H1 (cell line): ENCODE measurements around the gene SUOX. TPM values are rescaled to one million over a fixed set of nuclear protein-coding genes. Genes with fewer than 3 reads are reported as not detected.

Experiments used
- CTCF ChIA-PET: fragments of 300-600 bp; sonication (Branson Sonifier 250); formaldehyde crosslinking; loops from one replicate; lab custom pipeline; 2021; ENCODE audit not compliant: partially characterized antibody; lab: Charles Lee
- POLR2A ChIA-PET: fragments of 300-600 bp; sonication (Branson Sonifier 250); formaldehyde crosslinking; loops from one replicate; lab custom pipeline; 2021; ENCODE audit warnings: inconsistent platforms; ENCODE audit not compliant: partially characterized antibody; lab: Charles Lee
- DNase-seq, 2 experiments: peaks; one replicate each; pipeline versions ENCODE4 v3.0.0 to v3.0.0-alpha.2; 2010 to 2022; ENCODE audit warnings: low spot score in 2 of 2, low read depth in 1 of 2, mixed read lengths in 1 of 2
- FAIRE-seq: peaks from 2 replicates; lab custom pipeline; 2011; peaks lifted over from hg19 to GRCh38; lab: Jason Lieb, UNC
- H2AFZ ChIP-seq: 2 replicates; pipeline ENCODE4 v1.8.1; 2012; ENCODE audit warnings: low read length, inconsistent platforms
- H2AK5ac ChIP-seq: 2 replicates; pipeline ENCODE4 v1.6.1; 2013; ENCODE audit warnings: low read depth, low read length
- H2BK120ac ChIP-seq: replicated peaks from 2 replicates; pipeline ENCODE3; 2013; ENCODE audit warnings: low read depth, low read length, inconsistent platforms
- H2BK12ac ChIP-seq: 2 replicates; pipeline ENCODE4 v1.6.1; 2013; ENCODE audit warnings: low read depth, low read length
- H2BK15ac ChIP-seq: 2 replicates; pipeline ENCODE4 v1.6.1; 2013; ENCODE audit warnings: low read length
- H2BK20ac ChIP-seq: 2 replicates; pipeline ENCODE4 v1.6.1; 2013; ENCODE audit warnings: low read length
- H2BK5ac ChIP-seq: 2 replicates; pipeline ENCODE4 v1.6.1; 2013; ENCODE audit warnings: low read depth, low read length
- H3K14ac ChIP-seq: 2 replicates; pipeline ENCODE4 v1.6.1; 2013; ENCODE audit warnings: inconsistent platforms; ENCODE audit not compliant: insufficient read length
- H3K18ac ChIP-seq: 2 replicates; pipeline ENCODE4 v1.6.1; 2013; ENCODE audit warnings: low read length; ENCODE audit errors: extremely low read depth
- H3K23ac ChIP-seq: 2 replicates; pipeline ENCODE4 v1.6.1; 2013; ENCODE audit warnings: inconsistent platforms; ENCODE audit not compliant: insufficient read length
- H3K23me2 ChIP-seq: 2 replicates; pipeline ENCODE4 v1.6.1; 2013; ENCODE audit warnings: low read depth, low read length
- H3K27ac ChIP-seq: 2 replicates; pipeline ENCODE4 v1.6.1; 2011; ENCODE audit warnings: low read depth, low read length, inconsistent platforms
- H3K27me3 ChIP-seq, 4 experiments: replicated peaks in 1 of 4; 1 replicate in 1 of 4; 2 replicates in 3 of 4; pipeline versions ENCODE4 v1.6.1 to v1.8.1; 2011 to 2013; ENCODE audit warnings: low read length in 3 of 4, mild to moderate bottlenecking in 3 of 4, inconsistent platforms in 2 of 4, mixed read lengths in 2 of 4, moderate library complexity in 1 of 4; ENCODE audit not compliant: control insufficient read depth in 3 of 4, insufficient read depth in 3 of 4; ENCODE audit errors: extremely low read depth in 1 of 4
- H3K36me3 ChIP-seq, 4 experiments: 2 replicates each; pipeline versions ENCODE4 v1.6.1 to v1.8.1; 2011 to 2013; ENCODE audit warnings: mild to moderate bottlenecking in 4 of 4, low read length in 3 of 4, moderate library complexity in 2 of 4, control low read depth in 1 of 4, inconsistent platforms in 1 of 4; ENCODE audit not compliant: insufficient read depth in 4 of 4, control insufficient read depth in 2 of 4
- H3K4ac ChIP-seq: replicated peaks from 2 replicates; pipeline ENCODE3; 2013; ENCODE audit warnings: low read length, low read depth, mixed read lengths, inconsistent platforms; ENCODE audit not compliant: insufficient read length
- H3K4me1 ChIP-seq, 4 experiments: replicated peaks in 1 of 4; 1 replicate in 1 of 4; 2 replicates in 3 of 4; pipeline versions ENCODE4 v1.6.1 to v1.8.1; 2011 to 2013; ENCODE audit warnings: low read length in 3 of 4, inconsistent platforms in 2 of 4, mixed read lengths in 1 of 4; ENCODE audit not compliant: insufficient read depth in 4 of 4, control insufficient read depth in 3 of 4
- H3K4me2 ChIP-seq, 2 experiments: 2 replicates each; pipeline versions ENCODE4 v1.6.1 to v1.8.1; 2011 to 2013; ENCODE audit warnings: low read depth in 2 of 2, low read length in 2 of 2, control low read depth in 1 of 2, inconsistent platforms in 1 of 2, mild to moderate bottlenecking in 1 of 2; ENCODE audit not compliant: insufficient read depth in 1 of 2
- H3K4me3 ChIP-seq, 4 experiments: fragments of 200-600, 300-600 bp in 1 of 4; sonication (generic), shearing (Covaris generic), sonication (Bioruptor Twin) in 1 of 4; 2 replicates each; pipeline versions ENCODE4 v1.5.1 to v1.8.1; 2011 to 2016; ENCODE audit warnings: low read length in 4 of 4, low read depth in 3 of 4, control low read depth in 2 of 4, inconsistent platforms in 2 of 4, mild to moderate bottlenecking in 2 of 4, mixed read lengths in 1 of 4, moderate library complexity in 1 of 4; ENCODE audit not compliant: insufficient read depth in 2 of 4; ENCODE audit errors: extremely low read depth in 1 of 4
- H3K56ac ChIP-seq: replicated peaks from 2 replicates; pipeline ENCODE3; 2013; ENCODE audit warnings: low read depth, mild to moderate bottlenecking, mixed read lengths, low read length, inconsistent platforms; ENCODE audit not compliant: insufficient read length
- H3K79me1 ChIP-seq: 2 replicates; pipeline ENCODE4 v1.6.1; 2013; ENCODE audit warnings: low read depth, low read length, control low read depth
- H3K79me2 ChIP-seq, 2 experiments: 2 replicates each; pipeline versions ENCODE4 v1.6.1 to v1.8.1; 2012 to 2013; ENCODE audit warnings: low read length in 2 of 2, mild to moderate bottlenecking in 2 of 2, inconsistent platforms in 1 of 2; ENCODE audit not compliant: insufficient read depth in 2 of 2, control insufficient read depth in 1 of 2
- H3K9ac ChIP-seq, 4 experiments: replicated peaks in 1 of 4; 1 replicate in 1 of 4; 2 replicates in 3 of 4; pipeline versions ENCODE4 v1.6.1 to v1.8.1; 2011 to 2013; ENCODE audit warnings: low read depth in 3 of 4, low read length in 3 of 4, control low read depth in 2 of 4, mild to moderate bottlenecking in 2 of 4, moderate library complexity in 2 of 4, inconsistent platforms in 1 of 4; ENCODE audit errors: extremely low read depth in 1 of 4
- H3K9me3 ChIP-seq, 2 experiments: 2 replicates each; pipeline versions ENCODE4 v1.6.1 to v1.8.1; 2012 to 2013; ENCODE audit warnings: mild to moderate bottlenecking in 2 of 2, moderate library complexity in 2 of 2, control low read depth in 1 of 2, inconsistent platforms in 1 of 2, low read depth in 1 of 2, low read length in 1 of 2, mixed read lengths in 1 of 2; ENCODE audit not compliant: insufficient read depth in 2 of 2
- H4K20me1 ChIP-seq, 2 experiments: replicated peaks in 1 of 2; 2 replicates each; pipeline versions ENCODE3 to v1.8.1; 2011 to 2013; ENCODE audit warnings: inconsistent platforms in 2 of 2, low read length in 2 of 2, mild to moderate bottlenecking in 1 of 2; ENCODE audit not compliant: insufficient read depth in 2 of 2, control insufficient read depth in 1 of 2
- H4K5ac ChIP-seq: 2 replicates; pipeline ENCODE4 v1.6.1; 2013; ENCODE audit warnings: low read length, low read depth, mixed read lengths, inconsistent platforms; ENCODE audit not compliant: insufficient read length
- H4K8ac ChIP-seq: 2 replicates; pipeline ENCODE4 v1.8.0; 2013; ENCODE audit warnings: mild to moderate bottlenecking, moderate library complexity, low read length, inconsistent platforms; ENCODE audit not compliant: insufficient read depth; ENCODE audit errors: extremely low read depth
- H4K91ac ChIP-seq: replicated peaks from 2 replicates; pipeline ENCODE3; 2013; ENCODE audit warnings: low read length, mixed read lengths, inconsistent platforms; ENCODE audit not compliant: insufficient read length
- CREB1 ChIP-seq: IDR thresholded peaks from 2 replicates; pipeline ENCODE4 v1.6.1; 2012; ENCODE audit warnings: inconsistent platforms
- KDM4A ChIP-seq: IDR thresholded peaks from one replicate; pipeline ENCODE4 v1.7.1; 2012; ENCODE audit warnings: low read depth, mild to moderate bottlenecking, moderate library complexity, low read length, inconsistent platforms; ENCODE audit not compliant: severe bottlenecking
- POLR2A ChIP-seq, 2 experiments: IDR thresholded peaks; 1 replicate in 1 of 2; 2 replicates in 1 of 2; pipeline ENCODE4 v1.6.1; 2011; ENCODE audit warnings: low read depth in 2 of 2, low read length in 2 of 2, mild to moderate bottlenecking in 2 of 2; ENCODE audit errors: control extremely low read depth in 1 of 2
- SIN3A ChIP-seq, 2 experiments: IDR thresholded peaks in 1 of 2; conservative IDR thresholded peaks in 1 of 2; 2 replicates each; pipeline ENCODE4 v1.6.1; 2011 to 2012; ENCODE audit warnings: low read length in 2 of 2, improper control_type of control experiment in 1 of 2, low read depth in 1 of 2, mild to moderate bottlenecking in 1 of 2
- WGBS, 2 experiments: shearing (Covaris generic) in 1 of 2; methylation state at CpG; one replicate each; pipeline versions ENCODE4 v1.1.6 to v1.1.7; 2013 to 2015; ENCODE audit warnings: low lambda C conversion rate in 2 of 2, mixed read lengths in 2 of 2, inconsistent platforms in 1 of 2, low coverage in 1 of 2, missing lambda C conversion rate in 1 of 2; ENCODE audit not compliant: insufficient replicate concordance in 2 of 2, insufficient coverage in 1 of 2, insufficient read length in 1 of 2; ENCODE audit errors: extremely low coverage in 1 of 2, missing lambda C conversion rate in 1 of 2; 5-methylcytosine and 5-hydroxymethylcytosine counted together
- polyA plus RNA-seq, 7 experiments: library from polyadenylated mRNA; depleted of rRNA in 3 of 7; stranded (reverse) in 5 of 7; unstranded in 2 of 7; fragments of >200 nt in 5 of 7; fragments of 200-250 nt in 2 of 7; gene quantifications; 1 replicate in 5 of 7; 2 replicates in 1 of 7; 4 replicates in 1 of 7; pipeline versions ENCODE4 v1.2.1 to v1.2.3, GENCODE V29; 2011 to 2013; ENCODE audit warnings: missing spikeins in 2 of 7, mixed read lengths in 2 of 7
- total RNA-seq: library from RNA; stranded (reverse); fragmentation: NEBNext Ultra II Directional; extraction: Animal tissue kit (Norgen Biotek cat#: 25700); gene quantifications from 2 replicates; pipeline ENCODE4 v1.2.1, GENCODE V29; 2021

The SUOX gene
- total and polyA plus RNA-seq, 2 of the 8 experiments (the other 6 are each of a cell fraction or from before 2014, with no cell fraction given), result 22.5 to 31.3 TPM

GRCh38 chr12:55997535-55997859 lies 421 bp downstream of the SUOX start:
- Histone ChIP-seq H3K14ac (peak overlapping the region; percentile 38), H2BK5ac (peak overlapping the region; percentile 74; the same call in 1 of the 2 replicates), H3K27me3 (no peaks in the 10 kb centered on the region), H3K18ac (peak overlapping the region; percentile 56; the same call in 1 of the 2 replicates), H3K79me2 (no peaks in the 10 kb centered on the region; a peak in 1 of 4 replicates), H3K79me1 (no peaks in the 10 kb centered on the region; the same call in 1 of the 2 replicates), H2BK120ac (no peak overlapping the region), H3K36me3 (peaks cover 3 to 37% (median 15%) of the 10 kb centered on the region in 4 experiments; a peak in 5 of 8 replicates), H3K23ac (no peak overlapping the region), H4K8ac (peak overlapping the region; percentile 87; the same call in 1 of the 2 replicates), H3K27ac (peak overlapping the region; percentile 72), H3K4ac (peak overlapping the region; percentile 40), H2BK20ac (no peak overlapping the region), H2AFZ (peak overlapping the region; percentile 92), H3K9ac (peak overlapping the region in 3 of 4 experiments; percentile 54 to 95 (median 85); a peak in 6 of 7 replicates), H4K5ac (peak overlapping the region; percentile 68), H3K56ac (no peak overlapping the region), H3K23me2 (peaks cover 8% of the 10 kb centered on the region), H4K91ac (peak overlapping the region; percentile 37), H2BK12ac (0 out of 2 replicates have a peak overlapping the region, but pooled peaks have one; percentile 35), H3K4me1 (peaks cover 0 to 4% (median 0%) of the 10 kb centered on the region in 4 experiments; a peak in 2 of 7 replicates), H3K4me3 (peak overlapping the region; percentile 77 to 97 (median 89)), H2AK5ac (no peak overlapping the region), H3K4me2 (peak overlapping the region; percentile 94 to 95), H3K9me3 (no peaks in the 10 kb centered on the region), H4K20me1 (no peaks in the 10 kb centered on the region)
- 3% methylated on average over 5 of the region's 5 CpGs; no CpG with 5 or more reads in 1 of the 2 experiments for WGBS, 2 experiments
- DNase-seq (no peak), FAIRE-seq (no peak)
- CTCF ChIA-PET, result interaction anchor here (0.8 to 13.5 kb wide), 15 partner anchors 9 to 522 kb away, joined by 3 to 256 read pairs (median 5); partner anchors contain the start of genes IKZF4 and PYM1
- POLR2A ChIA-PET, result interaction anchor here (0.7 to 5.4 kb wide), 15 partner anchors 9 to 255 kb away, joined by 3 to 55 read pairs (median 6); partner anchors contain the start of genes RAB5B, RPS26 and ZC3H10
- TF ChIP-seq CREB1, result no peak
- peak in 1 of 2 experiments; percentile 67; a peak in 1 of 3 replicates for TF ChIP-seq POLR2A (IDR thresholded peaks at IDR 0.05; ENCODE audit: control extremely low read depth in 1 of 2, low read depth in 2 of 2, low read length in 2 of 2)
- TF ChIP-seq SIN3A (conservative IDR thresholded peaks at IDR 0.05 in 1 of 2, IDR thresholded peaks at IDR 0.05 in 1 of 2; ENCODE audit: low read depth in 1 of 2, low read length in 2 of 2), result 0 out of 4 replicates have a peak, but pooled peaks of 1 of the 2 experiments have one; percentile 36
- TF ChIP-seq KDM4A, result peak; percentile 26
- TF ChIP-seq, all 59 proteins: peak for 3
- H2BK15ac ChIP-seq, result peak overlapping the region; percentile 14; the same call in 1 of the 2 replicates
